HL-60/S4 treated with phorbol 12-myristate 13-acetate at 8.2 ng/mL for 4 days and 3 days (cell line): Measurements from ENCODE around the gene CXorf49.
"Not testable (repeated sequence)": the region's sequence is repeated elsewhere in the genome, so short reads cannot be mapped to it uniquely, and the experiment has no call there.

Source experiments
- in situ Hi-C: fragments of 300-500 bp; cut with MboI; formaldehyde crosslinking; loops from 2 replicates; pipeline ENCODE4 v1.15.0; 2022; ENCODE audit warnings: low sequenced_read_pairs

The CXorf49 gene

GRCh38 chrX:71718185-71718584, at the start of gene CXorf49:
Gene CXorf49, minus strand, starts transcription at chrX:71718285. Its CDS starts 134 bp downstream, at chrX:71718151.
- in situ Hi-C loops, result not testable (repeated sequence)

GRCh38 chrX:71767134-71767533, 49.0 kb upstream of the CXorf49 start:
- in situ Hi-C loops, result not testable (repeated sequence)

- in situ Hi-C loops, result not testable (repeated sequence)
These were observed 47.5 kb upstream of the CXorf49 start for GRCh38 chrX:71765613-71766012.

- in situ Hi-C loops, result not testable (repeated sequence)
These were observed 46.7 kb upstream of the CXorf49 start for GRCh38 chrX:71764832-71765231.

GRCh38 chrX:71763049-71763448, 45.0 kb upstream of the CXorf49 start, which contains the start of gene CXorf49B:
Gene CXorf49B, plus strand, starts transcription at chrX:71763349. Its CDS starts 75 bp downstream, at chrX:71763424.
- in situ Hi-C loops, result not testable (repeated sequence)

- in situ Hi-C loops, result not testable (repeated sequence)
These were observed 42.7 kb upstream of the CXorf49 start for GRCh38 chrX:71760688-71761281.

- in situ Hi-C loops, result not testable (repeated sequence)
These were observed 2.3 kb upstream of the CXorf49 start for GRCh38 chrX:71720289-71720886.

GRCh38 chrX:71719195-71719594, 1.1 kb upstream of the CXorf49 start:
- in situ Hi-C loops, result not testable (repeated sequence)

- in situ Hi-C loops, result not testable (repeated sequence)
These were observed 1.8 kb downstream of the CXorf49 start for GRCh38 chrX:71716323-71716722.

GRCh38 chrX:71715551-71715950, 2.5 kb downstream of the CXorf49 start:
- in situ Hi-C loops, result not testable (repeated sequence)

- in situ Hi-C loops, result not testable (repeated sequence)
These were observed 4.0 kb downstream of the CXorf49 start for GRCh38 chrX:71714064-71714463.

- in situ Hi-C loops, result not testable (repeated sequence)
These were observed 15.2 kb downstream of the CXorf49 start for GRCh38 chrX:71702853-71703252.

- in situ Hi-C loops, result not testable (repeated sequence)
These were observed 19.1 kb downstream of the CXorf49 start for GRCh38 chrX:71699023-71699344.

- in situ Hi-C loops, result not testable (repeated sequence)
These were observed 19.6 kb downstream of the CXorf49 start for GRCh38 chrX:71698299-71699022.

GRCh38 chrX:71697466-71698298, 20.4 kb downstream of the CXorf49 start:
- in situ Hi-C loops, result not testable (repeated sequence)

- in situ Hi-C loops, result not testable (repeated sequence)
These were observed 21.2 kb downstream of the CXorf49 start for GRCh38 chrX:71696641-71697465.

- in situ Hi-C loops, result no loop called here
These were observed 38.4 kb downstream of the CXorf49 start for GRCh38 chrX:71679575-71680207.

- in situ Hi-C loops, result not testable (repeated sequence)
These were observed 40.9 kb downstream of the CXorf49 start for GRCh38 chrX:71677195-71677594.

GRCh38 chrX:71676068-71676795, 41.9 kb downstream of the CXorf49 start:
- in situ Hi-C loops, result not testable (repeated sequence)
